ENCODE measurements around the gene RPH3AL.
"Not testable (repeated sequence)": the region's sequence is repeated elsewhere in the genome, so short reads cannot be mapped to it uniquely, and the experiment has no call there.

Gene RPH3AL

DNA sequence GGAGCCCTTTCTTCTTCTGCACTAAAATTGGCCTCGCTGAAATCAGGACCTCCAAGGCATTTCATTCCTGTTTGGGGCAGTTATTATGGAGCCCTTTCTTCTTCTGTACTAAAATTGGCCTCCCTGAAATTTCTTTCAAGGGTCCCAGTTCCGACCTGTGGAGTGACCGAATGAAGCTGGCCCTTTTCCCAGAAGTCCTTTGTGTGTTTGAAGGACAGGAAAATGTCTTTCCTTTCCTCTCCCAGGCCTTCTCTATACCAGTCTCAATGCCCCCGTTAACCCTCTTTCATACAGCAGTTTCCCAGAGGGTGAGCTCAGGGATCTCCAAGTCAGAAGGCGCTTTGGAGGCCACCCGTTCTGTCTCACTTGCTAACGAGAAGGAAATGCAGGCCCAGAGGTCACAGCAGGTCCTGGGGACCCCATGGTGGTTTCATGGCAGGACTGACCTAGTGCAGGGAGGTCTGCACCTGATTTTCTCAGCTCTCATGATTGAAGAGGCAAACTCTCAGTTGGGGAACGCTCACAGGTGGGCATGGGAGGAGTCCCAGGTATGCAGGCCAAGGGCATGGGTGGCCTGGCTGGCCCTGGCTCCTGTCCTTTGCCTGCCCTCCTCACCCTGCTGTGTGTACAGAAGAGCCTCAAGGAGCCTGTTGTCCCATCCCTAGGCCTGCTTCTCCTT is 134.0 kb downstream of the RPH3AL start (continued):
- TF ChIP-seq INSM2 (tag by site-specific recombination; IDR thresholded peaks at IDR 0.05) (no peak), ZBTB20 (tag by site-specific recombination; IDR thresholded peaks at IDR 0.05) (no peak)

DNA sequence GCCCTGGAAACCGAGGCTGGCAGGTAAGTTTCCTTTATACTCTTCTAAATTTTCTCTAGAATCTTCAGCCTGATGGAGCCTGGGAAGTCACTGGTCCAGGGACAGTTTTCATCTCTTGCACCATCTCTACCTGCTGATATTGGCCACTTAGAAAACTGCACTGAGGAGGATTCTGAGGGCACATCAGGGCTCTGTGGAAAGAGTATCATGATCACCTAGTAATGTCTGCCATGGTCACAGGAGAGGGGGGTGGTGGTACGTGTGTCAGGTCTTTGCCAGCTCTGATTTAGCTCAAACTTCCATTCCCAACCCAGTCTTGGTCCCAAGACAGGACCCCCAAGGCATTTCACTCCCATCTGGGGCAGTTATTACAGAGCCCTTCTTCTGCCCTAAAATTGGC is 136.0 kb downstream of the RPH3AL start:
- ChIA-PET CTCF (no interaction called here), POLR2A (no interaction called here)
- Histone ChIP-seq H3K9me3 (ENCODE audit: control insufficient read depth, insufficient read depth, low read depth, low read length) (no peaks in the 10 kb centered on the region), H3K4me1 (ENCODE audit: control insufficient read depth, insufficient read depth, low read length) (0 out of 2 replicates have a peak, but pooled peaks cover 2% of the 10 kb centered on the region), H3K27ac (ENCODE audit: extremely low read depth, low read depth, low read length) (no peak overlapping the region), H3K4me3 (ENCODE audit: low read depth, low read length) (no peak overlapping the region), H3K36me3 (ENCODE audit: control insufficient read depth in 2 of 2, insufficient read depth in 1 of 2, low read length in 2 of 2) (peaks cover 0 to 6% of the 10 kb centered on the region in 2 experiments; a peak in 1 of 3 replicates)
- no peak for TF ChIP-seq ZNF639 (tag by site-specific recombination; IDR thresholded peaks at IDR 0.05)
- peak; percentile 72 for TF ChIP-seq ZBTB17 (tag by site-specific recombination; IDR thresholded peaks at IDR 0.05)
- peak; percentile 95 for TF ChIP-seq ZNF23 (tag by site-specific recombination; IDR thresholded peaks at IDR 0.05; ENCODE audit: borderline replicate concordance)
- peak; percentile 8; the same call in 1 of the 2 replicates for TF ChIP-seq ZNF335 (tag by site-specific recombination; conservative IDR thresholded peaks at IDR 0.05)

- POLR2A ChIA-PET, result not testable (repeated sequence)
- peak overlapping the region; percentile 56; the same call in 1 of the 2 replicates for H3K27ac ChIP-seq (ENCODE audit: extremely low read depth, low read depth, low read length)
- H3K4me3 ChIP-seq (ENCODE audit: low read depth, low read length), result peak overlapping the region; percentile 15
These were observed 136.8 kb downstream of the RPH3AL start for GRCh38 chr17:215563-216478.

More at GRCh38 chr17:215563-216478, 136.8 kb downstream of the RPH3AL start:
- H3K36me3 ChIP-seq (ENCODE audit: control insufficient read depth in 2 of 2, insufficient read depth in 1 of 2, low read length in 2 of 2); CTCF ChIA-PET; H3K9me3 ChIP-seq (ENCODE audit: control insufficient read depth, insufficient read depth, low read depth, low read length); H3K4me1 ChIP-seq (ENCODE audit: control insufficient read depth, insufficient read depth, low read length): not testable (repeated sequence)
- peak; percentile 11; the same call in 1 of the 2 replicates for TF ChIP-seq GLIS1 (tag by site-specific recombination; IDR thresholded peaks at IDR 0.05)
- TF ChIP-seq, protein P1, sequence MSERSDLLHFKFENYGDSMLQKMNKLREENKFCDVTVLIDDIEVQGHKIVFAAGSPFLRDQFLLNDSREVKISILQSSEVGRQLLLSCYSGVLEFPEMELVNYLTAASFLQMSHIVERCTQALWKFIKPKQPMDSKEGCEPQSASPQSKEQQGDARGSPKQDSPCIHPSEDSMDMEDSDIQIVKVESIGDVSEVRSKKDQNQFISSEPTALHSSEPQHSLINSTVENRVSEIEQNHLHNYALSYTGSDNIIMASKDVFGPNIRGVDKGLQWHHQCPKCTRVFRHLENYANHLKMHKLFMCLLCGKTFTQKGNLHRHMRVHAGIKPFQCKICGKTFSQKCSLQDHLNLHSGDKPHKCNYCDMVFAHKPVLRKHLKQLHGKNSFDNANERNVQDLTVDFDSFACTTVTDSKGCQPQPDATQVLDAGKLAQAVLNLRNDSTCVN (tag by site-specific recombination; optimal IDR thresholded peaks at IDR 0.05), result peak; percentile 11
- TF ChIP-seq ZSCAN30 (tag by site-specific recombination; IDR thresholded peaks at IDR 0.05), result peak; percentile 30; the same call in 1 of the 2 replicates
- TF ChIP-seq ZIC2 (tag by site-specific recombination; IDR thresholded peaks at IDR 0.05), result 0 out of 2 replicates have a peak, but pooled peaks have one; percentile 15
- 0 out of 2 replicates have a peak, but pooled peaks have one; percentile 8 for TF ChIP-seq EGR2 (tag by site-specific recombination; IDR thresholded peaks at IDR 0.05; ENCODE audit: low read depth)
- peak; percentile 79 for TF ChIP-seq ZNF335 (tag by site-specific recombination; conservative IDR thresholded peaks at IDR 0.05)
- TF ChIP-seq TRIM28 (IDR thresholded peaks at IDR 0.05; ENCODE audit: borderline replicate concordance, low read length), result peak; percentile 56; the same call in 1 of the 2 replicates
- 0 out of 2 replicates have a peak, but pooled peaks have one; percentile 15 for TF ChIP-seq YY2 (tag by site-specific recombination; IDR thresholded peaks at IDR 0.05)
- TF ChIP-seq, protein P2, sequence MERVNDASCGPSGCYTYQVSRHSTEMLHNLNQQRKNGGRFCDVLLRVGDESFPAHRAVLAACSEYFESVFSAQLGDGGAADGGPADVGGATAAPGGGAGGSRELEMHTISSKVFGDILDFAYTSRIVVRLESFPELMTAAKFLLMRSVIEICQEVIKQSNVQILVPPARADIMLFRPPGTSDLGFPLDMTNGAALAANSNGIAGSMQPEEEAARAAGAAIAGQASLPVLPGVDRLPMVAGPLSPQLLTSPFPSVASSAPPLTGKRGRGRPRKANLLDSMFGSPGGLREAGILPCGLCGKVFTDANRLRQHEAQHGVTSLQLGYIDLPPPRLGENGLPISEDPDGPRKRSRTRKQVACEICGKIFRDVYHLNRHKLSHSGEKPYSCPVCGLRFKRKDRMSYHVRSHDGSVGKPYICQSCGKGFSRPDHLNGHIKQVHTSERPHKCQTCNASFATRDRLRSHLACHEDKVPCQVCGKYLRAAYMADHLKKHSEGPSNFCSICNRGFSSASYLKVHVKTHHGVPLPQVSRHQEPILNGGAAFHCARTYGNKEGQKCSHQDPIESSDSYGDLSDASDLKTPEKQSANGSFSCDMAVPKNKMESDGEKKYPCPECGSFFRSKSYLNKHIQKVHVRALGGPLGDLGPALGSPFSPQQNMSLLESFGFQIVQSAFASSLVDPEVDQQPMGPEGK (tag by site-specific recombination; IDR thresholded peaks at IDR 0.05), result 0 out of 2 replicates have a peak, but pooled peaks have one; percentile 12
- TF ChIP-seq KLF17 (tag by site-specific recombination; IDR thresholded peaks at IDR 0.05), result peak; percentile 25; the same call in 1 of the 2 replicates
- TF ChIP-seq YY1 (tag by site-specific recombination; IDR thresholded peaks at IDR 0.05), result peak; percentile 75
